ENCODE measurements around the gene SNAPC1. TPM values are rescaled to one million over a fixed set of nuclear protein-coding genes. Genes with fewer than 3 reads are reported as not detected.
"Not testable (repeated sequence)": the region's sequence is repeated elsewhere in the genome, so short reads cannot be mapped to it uniquely, and the experiment has no call there.

The SNAPC1 gene
- total and polyA plus RNA-seq, 10 of the 15 experiments (the other 5 are each of a cell fraction or from before 2014, with no cell fraction given): 4.5 to 12.0 (median 7.4) TPM

- no peak for FAIRE-seq
- Histone ChIP-seq H3K9ac (ENCODE audit: control insufficient read depth, insufficient read depth, low read length) (no peak overlapping the region), H4K20me1 (ENCODE audit: control insufficient read depth, insufficient read depth) (no peaks in the 10 kb centered on the region), H3K36me3 (ENCODE audit: control insufficient read depth in 2 of 2, insufficient read depth in 2 of 2, low read length in 1 of 2) (peaks cover 6 to 44% of the 10 kb centered on the region in 2 experiments), H3K27me3 (replicated peaks in 1 of 2; ENCODE audit: control insufficient read depth in 2 of 2, insufficient read depth in 2 of 2, low read length in 1 of 2) (no peaks in the 10 kb centered on the region), H3K4me3 (no peak overlapping the region), H3K27ac (ENCODE audit: control insufficient read depth, insufficient read depth) (no peak overlapping the region), H2AFZ (ENCODE audit: control insufficient read depth, low read depth, low read length) (no peak overlapping the region), H3K4me2 (ENCODE audit: control insufficient read depth, insufficient read depth) (no peak overlapping the region), H3K79me2 (ENCODE audit: control insufficient read depth, insufficient read depth, low read length) (peaks cover 90% of the 10 kb centered on the region), H3K9me3 (replicated peaks; ENCODE audit: control insufficient read depth, insufficient read depth, low read length) (no peaks in the 10 kb centered on the region), H3K4me1 (ENCODE audit: control insufficient read depth, insufficient read depth, low read length) (peaks cover 5% of the 10 kb centered on the region)
- SMC1A ChIA-PET (ENCODE audit: uncharacterized antibody, unreplicated experiment): interaction anchor here (0.9 to 10.0 kb wide), 10 partner anchors 10 to 268 kb away, joined by 3 to 114 read pairs (median 4); no protein-coding TSS in a partner anchor
- in situ Hi-C loops (cut with MboI): no loop called here
- ATAC-seq: no peak
- POLR2A ChIA-PET: interaction anchor here (0.5 to 10.5 kb wide), 4 partner anchors 20 to 239 kb away, joined by 3 to 130 read pairs (median 3); partner anchors contain the start of gene SNAPC1
- no TSS peak for BruUV-seq (replicated peaks)
- intact Hi-C loops (cut with micrococcal nuclease; ENCODE audit: unreplicated experiment): loop anchor here (10.0 kb wide), 1 partner anchor 449 kb away; no protein-coding TSS in a partner anchor
- WGBS (ENCODE audit: insufficient coverage, insufficient replicate concordance, low lambda C conversion rate, missing lambda C conversion rate): 82% methylated on average over 5 of the region's 5 CpGs
- DNase-seq (ENCODE audit: low read depth, low spot score): no peak
- TF ChIP-seq BHLHE40 (IDR thresholded peaks at IDR 0.05; ENCODE audit: borderline replicate concordance in 1 of 2, low read depth in 2 of 2, low read length in 1 of 2) (no peak), CBFB (IDR thresholded peaks at IDR 0.05; ENCODE audit: low read depth) (no peak)
- CTCF ChIA-PET: interaction anchor here (0.6 to 3.5 kb wide), 7 partner anchors 8 to 269 kb away, joined by 3 to 15 read pairs (median 5); no protein-coding TSS in a partner anchor
- RAD21 ChIA-PET (ENCODE audit: unreplicated experiment): interaction anchor here (1.1 to 10.8 kb wide), 4 partner anchors 8 to 93 kb away, joined by 4 to 102 read pairs (median 8); partner anchors contain the start of gene SNAPC1
Observed at GRCh38 chr14:61744238-61744637, 18.0 kb upstream of the SNAPC1 start.

- in situ Hi-C loops (cut with MboI); DNase-seq (ENCODE audit: low read depth, low spot score); H2AFZ ChIP-seq (ENCODE audit: control insufficient read depth, low read depth, low read length); BruUV-seq (replicated peaks); H3K9me3 ChIP-seq (replicated peaks; ENCODE audit: control insufficient read depth, insufficient read depth, low read length); H3K27me3 ChIP-seq (replicated peaks in 1 of 2; ENCODE audit: control insufficient read depth in 2 of 2, insufficient read depth in 2 of 2, low read length in 1 of 2); FAIRE-seq; H4K20me1 ChIP-seq (ENCODE audit: control insufficient read depth, insufficient read depth); H3K9ac ChIP-seq (ENCODE audit: control insufficient read depth, insufficient read depth, low read length); H3K4me1 ChIP-seq (ENCODE audit: control insufficient read depth, insufficient read depth, low read length): not testable (repeated sequence)
- Histone ChIP-seq H3K79me2 (ENCODE audit: control insufficient read depth, insufficient read depth, low read length) (peaks cover 97% of the 10 kb centered on the region), H3K36me3 (ENCODE audit: control insufficient read depth in 2 of 2, insufficient read depth in 2 of 2, low read length in 1 of 2) (peaks cover 3 to 40% of the 10 kb centered on the region in 2 experiments), H3K27ac (ENCODE audit: control insufficient read depth, insufficient read depth) (peak overlapping the region; percentile 37; the same call in 1 of the 2 replicates), H3K4me2 (ENCODE audit: control insufficient read depth, insufficient read depth) (peak overlapping the region; percentile 77), H3K4me3 (peak overlapping the region; percentile 79; the same call in 1 of the 2 replicates)
- POLR2A ChIA-PET: interaction anchor here (0.6 to 10.5 kb wide), 13 partner anchors 11 to 270 kb away, joined by 3 to 130 read pairs (median 4); partner anchors contain the start of gene SNAPC1
- intact Hi-C loops (cut with micrococcal nuclease; ENCODE audit: unreplicated experiment): loop anchor here (10.0 kb wide), 1 partner anchor 452 kb away; no protein-coding TSS in a partner anchor
- RAD21 ChIA-PET (ENCODE audit: unreplicated experiment): interaction anchor here (0.9 to 10.8 kb wide), 13 partner anchors 17 to 275 kb away, joined by 3 to 102 read pairs (median 4); partner anchors contain the start of gene SNAPC1
- WGBS (ENCODE audit: insufficient coverage, insufficient replicate concordance, low lambda C conversion rate, missing lambda C conversion rate): 32% methylated on average over 3 of the region's 3 CpGs
- CTCF ChIA-PET: interaction anchor here (0.6 to 4.7 kb wide), 10 partner anchors 15 to 1782 kb away, joined by 3 to 40 read pairs (median 3); no protein-coding TSS in a partner anchor
- ATAC-seq: peak; percentile 4; the same call in 2 of the 3 replicates
- SMC1A ChIA-PET (ENCODE audit: uncharacterized antibody, unreplicated experiment): interaction anchor here (0.7 to 10.0 kb wide), 19 partner anchors 8 to 464 kb away, joined by 3 to 114 read pairs (median 5); partner anchors contain the start of gene SNAPC1
Observed at GRCh38 chr14:61746346-61746745, 15.9 kb upstream of the SNAPC1 start.

Data from GM12878 (cell line).